GM18951 (cell line): Measurements from ENCODE around the gene SYNDIG1.

Experiments
- POLR2A ChIP-seq: IDR thresholded peaks from 4 replicates; pipeline ENCODE4 v1.6.1; 2011; ENCODE audit warnings: mild to moderate bottlenecking; ENCODE audit not compliant: insufficient read length, insufficient read depth; ENCODE audit errors: extremely low read depth
- in situ Hi-C: fragments of 300-500 bp; cut with MboI; formaldehyde crosslinking; loops from one replicate; pipeline ENCODE4 v1.12.0; 2022; ENCODE audit warnings: low sequenced_read_pairs, mixed read lengths, inconsistent platforms; ENCODE audit not compliant: unreplicated experiment

SYNDIG1 gene

GRCh38 chr20:24469116-24469893 lies at the start of gene SYNDIG1:
Gene SYNDIG1 (plus strand): TSS chr20:24469629. CDS start chr20:24543098, 73,469 bp downstream.
- no peak for TF ChIP-seq POLR2A
- in situ Hi-C loops, result no loop called here

- TF ChIP-seq POLR2A, result no peak
- in situ Hi-C loops, result no loop called here
These were observed 49.6 kb upstream of the SYNDIG1 start for GRCh38 chr20:24419786-24420185.

DNA sequence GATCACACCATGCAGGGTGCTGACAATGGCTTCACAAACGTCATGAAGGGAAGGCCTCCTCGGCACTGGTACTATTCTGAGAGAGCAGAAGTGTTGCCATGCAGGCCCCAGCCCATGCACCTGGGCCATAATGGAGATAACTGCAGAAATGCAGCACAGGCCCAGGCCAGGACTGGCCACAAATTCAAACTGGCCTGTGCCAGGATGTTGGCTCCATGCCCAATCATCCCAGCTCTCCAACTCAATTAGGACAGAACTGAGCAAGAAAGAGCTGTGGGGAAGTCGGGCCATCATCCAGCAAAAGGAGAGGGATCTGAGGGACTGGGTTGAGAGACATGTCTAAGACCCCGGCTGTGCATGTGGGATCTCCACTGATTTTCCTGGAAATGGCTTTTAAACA lies 48.9 kb upstream of the SYNDIG1 start:
- no peak for TF ChIP-seq POLR2A
- in situ Hi-C loops, result no loop called here

- in situ Hi-C loops, result no loop called here
- TF ChIP-seq POLR2A, result no peak
These were observed 48.4 kb upstream of the SYNDIG1 start for GRCh38 chr20:24421071-24421470.

DNA sequence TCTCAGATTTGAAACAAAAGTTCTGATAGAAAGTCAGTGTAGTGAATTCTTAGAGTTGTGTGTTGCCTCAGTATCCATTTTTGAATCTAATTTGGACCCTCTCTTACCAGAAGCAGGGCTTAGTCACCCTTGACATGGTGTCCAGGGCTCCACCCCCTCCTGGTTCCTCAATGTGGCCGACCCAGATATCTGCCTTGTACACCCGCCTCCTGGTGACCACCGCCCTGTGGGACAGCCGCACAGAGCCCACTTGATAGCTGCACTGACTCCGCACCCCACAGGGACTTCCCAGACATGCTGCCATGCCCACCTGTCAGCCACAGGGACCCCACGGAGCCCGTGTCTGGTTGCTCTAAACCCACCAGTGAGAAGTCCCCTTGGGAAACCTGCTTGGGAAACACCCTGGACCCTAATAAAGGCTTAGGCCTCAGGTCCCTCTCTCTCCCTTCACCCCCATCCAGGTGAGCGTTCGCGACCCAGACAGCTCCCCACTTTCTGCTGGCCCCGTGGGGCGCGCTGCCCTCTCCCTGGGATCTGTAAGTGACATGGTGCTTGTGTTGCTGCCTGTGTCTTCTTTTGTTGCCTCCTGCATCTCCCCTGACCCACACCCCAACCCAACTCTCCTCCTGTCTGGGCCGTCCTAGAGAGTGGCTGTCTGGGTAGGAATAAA lies 47.2 kb upstream of the SYNDIG1 start:
- in situ Hi-C loops, result no loop called here
- no peak for TF ChIP-seq POLR2A

GRCh38 chr20:24423390-24424313 lies 45.8 kb upstream of the SYNDIG1 start:
- in situ Hi-C loops, result no loop called here
- no peak for TF ChIP-seq POLR2A

DNA sequence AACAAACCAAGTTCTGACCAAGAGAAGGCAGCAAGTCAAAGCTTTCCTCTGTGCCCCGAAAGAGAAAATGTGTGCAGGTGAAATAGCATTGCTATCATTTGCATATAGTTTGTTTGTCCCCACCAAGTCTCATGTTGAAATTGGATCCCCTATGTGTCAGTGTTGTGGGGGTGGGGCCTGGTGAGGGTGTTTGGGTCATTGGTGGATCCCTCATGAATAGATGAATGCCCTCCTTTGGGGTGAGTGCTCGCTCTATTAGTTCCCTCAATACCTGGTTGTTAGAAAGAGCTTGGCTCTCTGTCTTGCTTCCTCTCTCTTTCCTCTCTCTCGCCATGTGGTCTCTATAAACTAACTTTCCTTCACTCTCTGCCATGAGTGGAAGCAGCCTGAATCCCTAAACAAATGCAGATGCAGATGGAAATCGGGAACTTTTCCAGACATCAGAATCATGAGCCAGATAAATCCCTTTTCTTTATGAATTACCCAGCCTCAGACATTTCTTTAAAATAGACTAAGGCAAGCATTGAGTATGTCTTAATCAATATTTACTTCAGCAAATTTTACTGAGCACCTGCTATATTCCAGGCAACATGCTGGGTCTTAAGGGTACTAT lies 43.8 kb upstream of the SYNDIG1 start:
- in situ Hi-C loops, result no loop called here
- TF ChIP-seq POLR2A, result no peak

DNA sequence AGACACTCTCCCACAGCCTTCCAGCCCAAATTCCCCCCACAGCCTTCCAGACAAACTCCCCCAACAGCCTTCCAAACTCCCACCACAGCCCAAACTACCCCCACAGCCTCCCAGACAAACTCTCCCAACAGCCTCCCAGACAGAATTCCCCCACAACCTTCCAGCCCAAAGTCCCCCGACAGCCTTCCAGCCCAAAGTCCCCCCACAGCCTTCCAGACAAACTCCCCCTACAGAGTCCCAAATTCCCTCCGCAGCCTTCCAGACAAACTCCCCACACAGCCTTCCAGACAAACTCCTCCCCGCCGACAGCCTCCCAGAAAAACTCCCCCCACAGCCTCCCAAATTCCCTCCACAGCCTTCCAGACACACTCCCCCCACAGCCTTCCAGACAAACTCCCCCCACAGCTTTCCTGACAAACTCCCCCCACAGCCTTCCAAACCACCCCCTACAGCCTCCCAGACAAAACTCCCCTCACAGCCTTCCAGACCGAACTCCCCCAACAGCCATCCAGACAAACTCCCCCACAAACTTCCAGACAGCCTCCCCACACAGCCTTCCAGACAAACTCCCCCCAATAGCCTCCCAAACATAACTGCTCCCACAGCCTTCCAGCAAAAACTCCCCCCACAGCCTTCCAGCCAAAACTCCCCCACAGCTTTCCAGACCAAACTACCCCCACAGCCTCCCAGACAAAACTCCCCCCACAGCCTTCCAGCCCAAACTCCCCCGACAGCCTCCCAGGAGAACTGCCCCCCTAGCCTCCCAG lies 38.0 kb upstream of the SYNDIG1 start:
- TF ChIP-seq POLR2A, result no peak
- in situ Hi-C loops, result no loop called here

DNA sequence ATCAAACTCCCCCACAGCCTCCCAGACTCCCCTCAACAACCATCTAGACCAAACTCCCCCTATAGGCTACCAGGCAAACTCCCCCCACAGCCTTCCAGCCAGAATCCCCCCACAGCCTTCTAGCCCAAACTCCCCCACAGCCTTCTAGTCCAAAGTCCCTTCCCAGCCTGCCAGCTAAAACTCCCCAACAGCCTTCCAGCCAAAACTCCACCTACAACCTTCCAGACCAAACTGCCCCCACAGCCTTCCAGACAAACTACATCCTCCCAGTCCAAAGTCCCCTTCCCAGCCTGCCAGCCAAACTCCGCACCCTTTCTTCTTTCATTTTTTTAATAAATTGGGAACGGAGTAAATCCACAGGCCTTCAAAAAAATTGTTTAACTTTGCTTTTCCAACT lies 37.4 kb upstream of the SYNDIG1 start:
- in situ Hi-C loops, result no loop called here
- TF ChIP-seq POLR2A, result no peak

GRCh38 chr20:24436160-24436559 lies 33.3 kb upstream of the SYNDIG1 start:
- in situ Hi-C loops, result no loop called here

DNA sequence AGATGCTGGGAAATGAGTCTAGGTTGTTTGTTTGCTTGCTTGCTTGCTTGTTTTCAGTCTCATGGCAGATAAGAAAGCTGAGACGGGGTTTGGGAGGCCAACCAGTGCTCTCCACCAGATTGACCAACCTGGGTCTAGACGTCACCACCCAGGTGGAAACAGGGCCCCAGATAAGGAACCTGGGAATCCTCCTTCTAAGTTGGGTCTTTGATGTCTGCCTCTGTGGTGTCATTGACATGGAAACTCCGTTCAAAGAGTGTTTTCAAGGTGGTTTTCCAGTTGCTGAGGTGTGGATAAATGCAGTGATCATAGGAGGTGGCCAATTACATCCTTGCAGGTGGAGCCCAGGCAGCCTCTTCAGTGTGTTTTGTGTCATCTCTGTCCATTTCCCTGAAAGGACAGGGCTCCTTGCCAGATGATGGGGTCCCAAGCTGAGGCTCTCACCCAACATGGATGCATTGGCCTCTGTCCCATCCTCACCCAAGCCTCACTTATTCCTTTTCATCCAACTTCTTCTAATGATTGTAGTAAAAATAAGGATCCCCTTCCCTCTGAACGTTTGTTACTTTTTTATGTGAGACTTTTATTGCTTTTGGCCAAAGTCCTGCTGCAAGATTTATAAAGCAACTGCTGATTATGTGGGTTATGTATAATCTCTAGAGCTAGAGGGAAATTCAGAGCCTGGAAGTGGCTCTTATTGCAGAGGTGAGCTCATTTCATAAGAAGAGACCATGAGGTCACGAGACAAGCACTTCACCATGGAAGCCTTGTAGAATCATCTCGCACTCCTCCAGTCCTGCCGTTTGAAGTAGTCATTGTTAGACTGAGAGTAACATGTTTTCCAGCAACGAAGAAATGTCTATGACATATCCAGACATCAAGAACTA lies 32.0 kb upstream of the SYNDIG1 start:
- in situ Hi-C loops, result no loop called here

More at GRCh38 chr20:24436160-24436559, 33.3 kb upstream of the SYNDIG1 start:
- no peak for TF ChIP-seq POLR2A

More for the DNA sequence above, 32.0 kb upstream of the SYNDIG1 start:
- TF ChIP-seq POLR2A, result no peak
